ENCODE data around the gene PTGER3.

DNA sequence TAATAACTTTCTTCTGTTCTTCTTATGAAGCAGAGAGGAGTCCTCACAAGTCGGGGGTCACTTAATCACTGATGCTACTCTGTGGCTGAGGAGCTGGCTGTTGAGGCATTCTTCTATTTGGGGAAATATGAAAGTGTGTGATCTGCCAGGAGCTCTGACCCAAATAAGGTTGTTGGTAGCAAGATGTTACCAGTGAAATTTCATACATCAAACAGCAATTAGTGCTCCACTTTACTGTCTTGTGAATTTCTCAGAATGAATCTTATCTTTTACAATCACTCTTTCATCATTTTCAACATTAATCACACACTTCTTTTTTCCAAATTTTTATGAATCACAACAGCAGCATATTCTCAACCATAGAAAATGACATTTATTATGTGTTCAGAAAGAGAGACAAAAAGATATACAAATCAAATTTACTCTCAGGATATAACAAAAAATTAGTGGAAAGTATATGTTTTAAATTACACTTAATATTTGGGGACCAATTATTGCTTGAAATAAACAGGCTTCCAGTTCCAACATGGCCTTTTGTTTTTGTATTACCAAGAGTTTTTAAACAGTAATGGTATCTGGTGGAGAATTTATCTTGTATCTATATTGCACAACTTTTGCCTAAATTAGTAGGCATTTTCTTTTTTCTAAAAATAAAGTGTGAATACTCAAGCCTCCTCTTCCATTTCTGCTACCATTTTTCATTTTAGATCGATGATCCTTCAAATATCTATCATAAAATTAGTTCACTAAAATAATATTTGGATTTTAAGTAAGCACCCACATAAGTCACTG, 9.6 kb downstream of the PTGER3 start:
- TF ChIP-seq, protein P1, sequence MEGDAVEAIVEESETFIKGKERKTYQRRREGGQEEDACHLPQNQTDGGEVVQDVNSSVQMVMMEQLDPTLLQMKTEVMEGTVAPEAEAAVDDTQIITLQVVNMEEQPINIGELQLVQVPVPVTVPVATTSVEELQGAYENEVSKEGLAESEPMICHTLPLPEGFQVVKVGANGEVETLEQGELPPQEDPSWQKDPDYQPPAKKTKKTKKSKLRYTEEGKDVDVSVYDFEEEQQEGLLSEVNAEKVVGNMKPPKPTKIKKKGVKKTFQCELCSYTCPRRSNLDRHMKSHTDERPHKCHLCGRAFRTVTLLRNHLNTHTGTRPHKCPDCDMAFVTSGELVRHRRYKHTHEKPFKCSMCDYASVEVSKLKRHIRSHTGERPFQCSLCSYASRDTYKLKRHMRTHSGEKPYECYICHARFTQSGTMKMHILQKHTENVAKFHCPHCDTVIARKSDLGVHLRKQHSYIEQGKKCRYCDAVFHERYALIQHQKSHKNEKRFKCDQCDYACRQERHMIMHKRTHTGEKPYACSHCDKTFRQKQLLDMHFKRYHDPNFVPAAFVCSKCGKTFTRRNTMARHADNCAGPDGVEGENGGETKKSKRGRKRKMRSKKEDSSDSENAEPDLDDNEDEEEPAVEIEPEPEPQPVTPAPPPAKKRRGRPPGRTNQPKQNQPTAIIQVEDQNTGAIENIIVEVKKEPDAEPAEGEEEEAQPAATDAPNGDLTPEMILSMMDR (optimal IDR thresholded peaks at IDR 0.05 in 1 of 3, IDR thresholded peaks at IDR 0.05 in 1 of 3, conservative IDR thresholded peaks at IDR 0.05 in 1 of 3; ENCODE audit: extremely low read depth in 1 of 3, insufficient read depth in 2 of 3, low read length in 3 of 3): no peak
- no peak for TF ChIP-seq EZH2 (IDR thresholded peaks at IDR 0.05; ENCODE audit: low read length)
